ENCODE results near the gene MTMR11. TPM values are rescaled to one million over a fixed set of nuclear protein-coding genes. Genes with fewer than 3 reads are reported as not detected.

Gene MTMR11
- total and polyA plus RNA-seq, 4 donors: 6.9 to 11.2 (median 8.9) TPM

- H3K4me1 ChIP-seq (ENCODE audit: control insufficient read depth in 5 of 5, insufficient read depth in 5 of 5, low read length in 5 of 5): peaks cover 0 to 9% (median 3%) of the 10 kb centered on the region in 5 donors
- TF ChIP-seq, protein P1, sequence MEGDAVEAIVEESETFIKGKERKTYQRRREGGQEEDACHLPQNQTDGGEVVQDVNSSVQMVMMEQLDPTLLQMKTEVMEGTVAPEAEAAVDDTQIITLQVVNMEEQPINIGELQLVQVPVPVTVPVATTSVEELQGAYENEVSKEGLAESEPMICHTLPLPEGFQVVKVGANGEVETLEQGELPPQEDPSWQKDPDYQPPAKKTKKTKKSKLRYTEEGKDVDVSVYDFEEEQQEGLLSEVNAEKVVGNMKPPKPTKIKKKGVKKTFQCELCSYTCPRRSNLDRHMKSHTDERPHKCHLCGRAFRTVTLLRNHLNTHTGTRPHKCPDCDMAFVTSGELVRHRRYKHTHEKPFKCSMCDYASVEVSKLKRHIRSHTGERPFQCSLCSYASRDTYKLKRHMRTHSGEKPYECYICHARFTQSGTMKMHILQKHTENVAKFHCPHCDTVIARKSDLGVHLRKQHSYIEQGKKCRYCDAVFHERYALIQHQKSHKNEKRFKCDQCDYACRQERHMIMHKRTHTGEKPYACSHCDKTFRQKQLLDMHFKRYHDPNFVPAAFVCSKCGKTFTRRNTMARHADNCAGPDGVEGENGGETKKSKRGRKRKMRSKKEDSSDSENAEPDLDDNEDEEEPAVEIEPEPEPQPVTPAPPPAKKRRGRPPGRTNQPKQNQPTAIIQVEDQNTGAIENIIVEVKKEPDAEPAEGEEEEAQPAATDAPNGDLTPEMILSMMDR (IDR thresholded peaks at IDR 0.05; ENCODE audit: control extremely low read depth, extremely low read depth): no peak
- no peak overlapping the region for H3K9ac ChIP-seq (ENCODE audit: insufficient read depth in 1 of 2, low read length in 2 of 2)
- H3K9me3 ChIP-seq (ENCODE audit: control insufficient read depth in 4 of 4, insufficient read depth in 3 of 4, low read length in 3 of 4): no peaks in the 10 kb centered on the region
- ATAC-seq (ENCODE audit: insufficient read depth, low FRiP score) (no peak), DNase-seq (no peak)
- WGBS, 2 donors: 84 to 91% methylated on average over 4 of the region's 4 CpGs
- H3K27ac ChIP-seq (ENCODE audit: low read depth in 1 of 2, low read length in 1 of 2): no peak overlapping the region
- H3K27me3 ChIP-seq (ENCODE audit: control insufficient read depth in 3 of 3, insufficient read depth in 3 of 3, low read length in 2 of 3): no peaks in the 10 kb centered on the region
- no peaks in the 10 kb centered on the region for H3K36me3 ChIP-seq (ENCODE audit: control insufficient read depth in 4 of 4, insufficient read depth in 4 of 4, low read length in 4 of 4)
- no peak overlapping the region for H3K4me3 ChIP-seq
These were observed 40.1 kb downstream of the MTMR11 start for GRCh38 chr1:149896575-149896974.

DNA sequence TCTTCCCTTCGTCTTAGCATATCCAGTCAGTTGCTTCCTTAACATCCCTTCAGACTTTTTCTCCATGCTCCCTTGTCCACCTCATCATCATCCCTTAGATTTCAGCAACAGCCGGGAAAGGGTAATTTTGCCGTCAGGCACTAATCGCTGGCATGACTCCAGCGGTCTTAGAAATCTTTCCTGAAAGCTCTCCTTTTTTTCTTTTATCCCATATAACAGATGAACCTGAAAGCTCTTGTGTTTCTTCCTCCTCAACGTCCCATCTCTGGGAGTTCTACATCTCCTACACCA, 47.7 kb downstream of the MTMR11 start:
- Histone ChIP-seq H3K36me3 (ENCODE audit: control insufficient read depth in 4 of 4, insufficient read depth in 4 of 4, low read length in 4 of 4) (peaks cover 0 to 5% (median 0%) of the 10 kb centered on the region in 4 donors), H3K9ac (ENCODE audit: insufficient read depth in 1 of 2, low read length in 2 of 2) (peak overlapping the region; percentile 70 to 99), H3K4me1 (ENCODE audit: control insufficient read depth in 5 of 5, insufficient read depth in 5 of 5, low read length in 5 of 5) (peaks cover 0 to 22% (median 8%) of the 10 kb centered on the region in 5 donors), H3K9me3 (ENCODE audit: control insufficient read depth in 4 of 4, insufficient read depth in 3 of 4, low read length in 3 of 4) (no peaks in the 10 kb centered on the region), H3K4me3 (no peak overlapping the region), H3K27ac (ENCODE audit: low read depth in 1 of 2, low read length in 1 of 2) (peak overlapping the region; percentile 94 to 98), H3K27me3 (ENCODE audit: control insufficient read depth in 3 of 3, insufficient read depth in 3 of 3, low read length in 2 of 3) (no peaks in the 10 kb centered on the region)
- TF ChIP-seq, protein P1 (IDR thresholded peaks at IDR 0.05; ENCODE audit: control extremely low read depth, extremely low read depth): no peak
- DNase-seq (peak; percentile 72 to 82 (median 82)), ATAC-seq (ENCODE audit: insufficient read depth, low FRiP score) (no peak)
- WGBS, 2 donors: 25 to 40% methylated on average over 6 of the region's 6 CpGs

DNA sequence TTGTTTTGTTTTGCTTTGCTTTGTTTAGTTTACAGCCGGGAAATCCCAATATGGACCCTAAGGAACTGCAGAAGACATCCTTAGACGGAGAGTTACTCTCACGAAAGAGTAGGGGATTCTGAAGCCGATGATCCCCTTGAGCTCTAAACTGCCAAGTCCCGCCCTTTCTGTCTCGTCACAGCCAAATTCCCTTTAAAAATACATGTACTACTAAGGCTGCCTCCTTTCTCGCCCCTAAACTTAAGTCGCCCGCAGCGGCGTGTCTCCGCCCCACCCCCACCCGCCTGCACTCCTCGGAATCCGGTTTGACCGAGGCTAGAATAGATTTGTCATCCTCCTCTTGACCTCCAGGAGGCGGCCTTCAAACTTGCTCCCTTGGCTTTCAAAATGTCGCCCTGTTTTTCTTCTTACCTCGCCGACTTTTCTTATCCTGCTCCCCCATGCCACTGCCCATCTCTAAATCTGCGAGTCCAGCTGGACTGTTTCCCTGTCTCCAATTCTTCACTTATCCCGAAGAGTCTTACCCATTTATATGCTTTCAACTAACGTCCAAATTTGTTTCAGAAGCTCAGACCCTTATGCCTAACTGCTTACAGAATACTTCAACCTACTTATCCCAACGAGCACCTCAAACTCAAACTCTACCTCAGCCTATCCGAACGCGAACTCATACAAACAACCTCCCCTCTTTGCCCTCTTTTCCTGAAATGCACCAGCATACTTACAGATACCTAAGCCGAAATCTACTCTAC, 48.3 kb downstream of the MTMR11 start:
- no peak overlapping the region for H3K4me3 ChIP-seq
- H3K27ac ChIP-seq (ENCODE audit: low read depth in 1 of 2, low read length in 1 of 2): peak overlapping the region; percentile 94 to 98
- peak in 2 of 3 donors; percentile 91 to 95 for DNase-seq
- peaks cover 0 to 26% (median 12%) of the 10 kb centered on the region in 5 donors for H3K4me1 ChIP-seq (ENCODE audit: control insufficient read depth in 5 of 5, insufficient read depth in 5 of 5, low read length in 5 of 5)
- H3K9me3 ChIP-seq (ENCODE audit: control insufficient read depth in 4 of 4, insufficient read depth in 3 of 4, low read length in 3 of 4): no peaks in the 10 kb centered on the region
- TF ChIP-seq, protein P1 (IDR thresholded peaks at IDR 0.05; ENCODE audit: control extremely low read depth, extremely low read depth): peak; percentile 10
- 3 to 5% methylated on average over 28 of the region's 28 CpGs for WGBS, 2 donors
- peak; percentile 42 for ATAC-seq (ENCODE audit: insufficient read depth, low FRiP score)
- H3K36me3 ChIP-seq (ENCODE audit: control insufficient read depth in 4 of 4, insufficient read depth in 4 of 4, low read length in 4 of 4): peaks cover 0 to 5% (median 0%) of the 10 kb centered on the region in 4 donors
- H3K9ac ChIP-seq (ENCODE audit: insufficient read depth in 1 of 2, low read length in 2 of 2): peak overlapping the region; percentile 70 to 99
- H3K27me3 ChIP-seq (ENCODE audit: control insufficient read depth in 3 of 3, insufficient read depth in 3 of 3, low read length in 2 of 3): no peaks in the 10 kb centered on the region
